Bronchial epithelial cell (primary cell): ENCODE measurements around the gene DNAJC5. TPM values are rescaled to one million over a fixed set of nuclear protein-coding genes. Genes with fewer than 3 reads are reported as not detected.
A peak's percentile ranks its signal among the peaks of the same experiment; 100 is the strongest.

Source experiments
- DNase-seq: peaks from one replicate; pipeline ENCODE4 v3.0.0-alpha.2; 2010; ENCODE audit warnings: low read depth
- FAIRE-seq: peaks from 2 replicates; lab custom pipeline; 2011; peaks lifted over from hg19 to GRCh38; lab: Jason Lieb, UNC
- H3K27me3 ChIP-seq: 2 replicates; pipeline ENCODE4 v1.5.1; 2011; ENCODE audit warnings: low read length; ENCODE audit not compliant: control insufficient read depth, insufficient read depth
- H3K36me3 ChIP-seq: 2 replicates; pipeline ENCODE4 v1.5.1; 2011; ENCODE audit warnings: low read length; ENCODE audit not compliant: control insufficient read depth, insufficient read depth
- H3K4me3 ChIP-seq: 2 replicates; pipeline ENCODE4 v1.5.1; 2011; ENCODE audit warnings: mild to moderate bottlenecking, low read depth, low read length, control low read depth
- total RNA-seq: library from RNA; depleted of rRNA; stranded (reverse); fragments of >200 nt; gene quantifications from 2 replicates; pipeline ENCODE4 v1.2.1, GENCODE V29; 2014
- TF ChIP-seq, protein P1 (sequence below): IDR thresholded peaks from 2 replicates; pipeline ENCODE4 v1.5.1; 2011; ENCODE audit warnings: mild to moderate bottlenecking, moderate library complexity, low read length, control low read depth, inconsistent platforms; ENCODE audit not compliant: insufficient read depth, severe bottlenecking

Gene DNAJC5, protein sequence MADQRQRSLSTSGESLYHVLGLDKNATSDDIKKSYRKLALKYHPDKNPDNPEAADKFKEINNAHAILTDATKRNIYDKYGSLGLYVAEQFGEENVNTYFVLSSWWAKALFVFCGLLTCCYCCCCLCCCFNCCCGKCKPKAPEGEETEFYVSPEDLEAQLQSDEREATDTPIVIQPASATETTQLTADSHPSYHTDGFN
- total RNA-seq, result 120 and 121 TPM in 2 replicates

DNA sequence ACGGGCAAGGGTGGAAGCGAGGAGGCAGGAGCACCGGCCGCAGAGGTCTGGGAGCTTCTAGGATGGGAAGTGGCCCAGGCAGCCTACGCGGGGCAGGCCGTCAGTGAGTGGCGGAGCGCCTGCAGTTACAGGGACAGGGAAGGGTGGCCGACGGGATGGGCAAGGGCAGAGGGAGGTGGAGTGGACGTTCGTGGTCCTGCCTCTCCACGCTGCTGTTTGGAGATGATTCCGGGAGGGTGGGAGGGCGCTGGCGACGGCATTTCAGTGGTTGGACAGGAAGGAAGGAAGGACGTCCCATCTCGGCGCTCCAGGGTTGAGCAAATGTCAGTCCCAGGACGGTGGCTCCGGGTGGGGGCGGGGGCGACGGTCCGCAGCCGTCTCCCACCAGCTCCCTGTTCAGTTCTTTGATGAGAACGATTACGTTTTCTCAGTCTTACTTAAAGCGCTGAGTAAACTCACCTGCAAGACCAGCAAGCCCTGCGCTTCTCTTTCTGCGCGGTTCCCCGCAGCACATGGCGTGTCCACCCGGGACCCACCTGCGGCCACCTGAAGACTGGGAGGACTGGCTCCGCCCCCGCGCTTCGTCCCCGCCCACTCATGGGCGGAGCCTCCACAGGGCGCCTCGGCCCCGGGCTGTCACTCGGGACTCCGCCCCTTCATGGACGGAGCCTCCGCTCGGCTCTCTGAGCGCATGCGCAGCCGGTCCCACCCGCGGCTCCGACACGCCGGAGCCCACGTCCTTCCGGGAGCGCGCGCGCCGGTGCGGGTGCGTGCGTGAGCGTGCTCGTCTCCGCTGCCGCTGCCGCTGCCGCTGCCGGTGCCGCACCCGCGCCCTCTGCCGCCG, at the start of gene DNAJC5:
Gene DNAJC5, plus strand, starts transcription at position 769 of the 844 bp plus-strand sequence. CDS start 33,220 bp downstream, outside the sequence.
- TF ChIP-seq, protein P1, sequence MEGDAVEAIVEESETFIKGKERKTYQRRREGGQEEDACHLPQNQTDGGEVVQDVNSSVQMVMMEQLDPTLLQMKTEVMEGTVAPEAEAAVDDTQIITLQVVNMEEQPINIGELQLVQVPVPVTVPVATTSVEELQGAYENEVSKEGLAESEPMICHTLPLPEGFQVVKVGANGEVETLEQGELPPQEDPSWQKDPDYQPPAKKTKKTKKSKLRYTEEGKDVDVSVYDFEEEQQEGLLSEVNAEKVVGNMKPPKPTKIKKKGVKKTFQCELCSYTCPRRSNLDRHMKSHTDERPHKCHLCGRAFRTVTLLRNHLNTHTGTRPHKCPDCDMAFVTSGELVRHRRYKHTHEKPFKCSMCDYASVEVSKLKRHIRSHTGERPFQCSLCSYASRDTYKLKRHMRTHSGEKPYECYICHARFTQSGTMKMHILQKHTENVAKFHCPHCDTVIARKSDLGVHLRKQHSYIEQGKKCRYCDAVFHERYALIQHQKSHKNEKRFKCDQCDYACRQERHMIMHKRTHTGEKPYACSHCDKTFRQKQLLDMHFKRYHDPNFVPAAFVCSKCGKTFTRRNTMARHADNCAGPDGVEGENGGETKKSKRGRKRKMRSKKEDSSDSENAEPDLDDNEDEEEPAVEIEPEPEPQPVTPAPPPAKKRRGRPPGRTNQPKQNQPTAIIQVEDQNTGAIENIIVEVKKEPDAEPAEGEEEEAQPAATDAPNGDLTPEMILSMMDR, result no peak
- no peak for FAIRE-seq
- Histone ChIP-seq H3K27me3 (no peaks in the 10 kb centered on the region), H3K36me3 (peaks cover 22% of the 10 kb centered on the region), H3K4me3 (peak within 1 kb of the TSS; percentile 58)
- DNase-seq, result peak; percentile 72

DNA sequence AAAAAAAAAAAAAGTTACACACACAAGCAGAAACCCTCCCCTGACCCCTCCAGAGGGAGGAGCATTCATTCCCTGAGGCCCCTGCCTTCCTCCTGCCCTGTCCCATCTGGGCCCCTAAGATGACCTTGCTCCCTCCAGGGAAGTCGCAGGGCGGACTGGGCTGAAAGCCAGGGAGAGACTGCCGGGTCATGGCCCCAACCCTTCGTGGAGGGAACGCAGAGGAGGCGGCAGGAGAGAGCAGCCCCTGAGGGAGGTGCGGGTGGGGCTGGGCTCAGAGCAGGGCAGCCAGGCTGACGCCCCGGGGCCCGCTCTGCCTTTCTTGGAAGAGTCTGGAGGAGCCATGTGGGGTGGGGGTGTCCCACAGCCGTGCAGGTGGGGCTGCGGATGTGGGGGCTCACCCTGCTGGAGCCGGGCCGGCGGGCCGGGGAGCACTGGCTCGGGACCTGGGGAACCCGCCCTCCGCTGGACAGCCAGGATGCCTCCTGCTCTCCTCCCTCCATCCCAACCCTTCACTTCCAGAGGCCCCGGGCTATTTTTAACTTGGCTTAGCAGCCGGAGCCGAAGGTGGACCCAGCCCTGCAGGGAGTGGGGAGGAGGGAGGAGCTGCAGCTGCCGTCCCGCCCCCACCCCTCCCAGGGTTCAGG, 48.7 kb upstream of the DNAJC5 start:
- no peak for FAIRE-seq
- TF ChIP-seq, protein P1, result no peak
- no peak overlapping the region for H3K4me3 ChIP-seq
- no peak for DNase-seq
- peaks cover 15% of the 10 kb centered on the region for H3K27me3 ChIP-seq
- no peaks in the 10 kb centered on the region for H3K36me3 ChIP-seq

DNA sequence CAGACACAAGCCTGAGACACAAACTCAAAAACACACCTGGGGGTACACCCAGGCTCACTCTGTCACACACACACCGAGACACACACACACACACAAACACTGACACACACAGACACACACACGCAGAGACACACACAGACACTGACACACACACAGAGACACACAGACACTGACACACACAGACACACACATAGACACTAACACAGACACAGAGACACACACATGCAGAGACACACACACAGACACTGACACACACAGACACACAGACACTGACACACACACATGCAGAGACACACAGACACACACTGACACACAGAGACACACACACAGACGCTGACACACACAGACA, 48.1 kb upstream of the DNAJC5 start:
- FAIRE-seq (no peak), DNase-seq (no peak)
- TF ChIP-seq, protein P1, result no peak
- Histone ChIP-seq H3K27me3 (peaks cover 15% of the 10 kb centered on the region), H3K4me3 (no peak overlapping the region), H3K36me3 (no peaks in the 10 kb centered on the region)

DNA sequence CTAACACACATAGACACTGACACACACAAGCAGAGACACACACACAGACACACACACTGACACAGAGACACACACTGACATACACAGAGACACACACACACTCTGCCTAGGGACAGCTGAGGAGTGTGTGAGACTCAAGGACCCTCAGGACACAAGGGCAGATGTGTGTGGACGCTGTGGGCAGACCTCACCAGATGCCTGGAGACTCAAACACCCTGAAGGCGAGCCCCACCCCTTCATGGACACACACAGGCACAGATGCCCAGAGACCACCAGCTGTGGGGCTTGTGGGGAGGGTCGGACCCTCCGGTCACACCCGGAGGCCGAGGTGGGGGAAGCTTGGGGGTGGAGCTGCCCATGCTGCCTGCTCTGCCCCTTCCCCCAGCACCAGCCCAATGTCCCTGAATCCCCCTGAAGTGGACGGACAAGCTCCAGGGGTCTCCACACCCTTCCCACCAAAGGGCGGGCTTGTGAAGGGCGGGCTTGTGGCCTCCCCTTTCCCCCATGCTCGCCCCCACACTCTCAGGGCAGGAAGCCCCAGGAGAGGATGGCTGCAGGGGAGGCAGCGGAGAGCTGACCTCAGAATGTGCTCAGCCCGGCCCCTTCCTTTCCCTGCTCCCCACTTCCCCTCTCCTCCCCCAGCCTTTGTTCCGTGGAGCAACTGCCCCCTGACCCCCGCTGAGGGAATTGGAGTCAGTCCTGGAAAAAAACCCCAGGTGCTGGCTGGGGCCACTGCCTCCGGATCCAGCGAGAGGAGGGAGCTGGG, 47.5 kb upstream of the DNAJC5 start:
- TF ChIP-seq, protein P1, result no peak
- Histone ChIP-seq H3K27me3 (peaks cover 15% of the 10 kb centered on the region), H3K36me3 (no peaks in the 10 kb centered on the region), H3K4me3 (no peak overlapping the region)
- no peak for DNase-seq
- FAIRE-seq, result no peak

DNA sequence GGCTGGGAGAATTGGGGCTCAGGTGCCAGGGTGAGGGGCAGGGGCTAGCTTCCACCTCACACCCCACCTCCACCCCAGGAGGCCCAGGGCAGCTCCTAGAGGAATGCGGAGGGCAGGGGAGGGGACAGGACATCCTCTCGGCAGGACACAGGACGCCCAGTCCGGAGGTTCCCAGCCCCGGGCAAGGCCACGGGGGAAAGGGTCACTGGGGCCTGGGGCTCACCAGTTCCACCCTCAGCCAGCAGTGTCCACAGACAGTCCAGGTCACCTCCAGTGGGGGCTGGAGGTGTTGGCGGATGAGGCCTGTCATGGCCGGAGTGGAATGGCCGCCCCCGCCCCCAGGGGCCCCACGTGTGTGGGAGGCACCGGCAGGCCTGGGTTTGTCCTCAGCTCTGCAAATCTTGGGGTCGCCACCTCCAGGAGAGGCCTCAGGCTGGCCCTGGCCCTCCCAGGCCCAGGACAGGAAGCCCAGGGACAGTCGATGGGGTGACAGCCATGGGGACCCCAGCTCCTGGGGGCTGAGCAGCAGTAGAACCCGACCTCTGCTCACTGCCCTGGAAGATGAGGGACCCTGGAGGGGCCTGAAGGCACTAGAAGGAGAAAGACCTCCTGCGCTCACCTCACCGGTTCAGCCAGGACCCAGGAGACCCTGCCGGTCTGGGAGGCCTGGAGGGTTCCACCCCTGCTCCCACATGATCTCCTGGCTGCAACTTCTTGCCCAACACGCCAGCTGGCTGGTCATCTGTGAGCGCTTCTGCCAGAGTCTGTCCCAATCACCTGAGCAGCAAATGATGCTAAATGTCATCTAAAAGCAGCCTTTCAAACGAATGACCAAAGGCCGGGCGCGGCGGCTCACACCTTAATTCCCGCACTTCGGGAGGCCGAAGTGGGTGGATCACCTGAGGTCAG, 46.7 kb upstream of the DNAJC5 start:
- no peak for FAIRE-seq
- Histone ChIP-seq H3K36me3 (no peaks in the 10 kb centered on the region), H3K4me3 (no peak overlapping the region), H3K27me3 (peaks cover 15% of the 10 kb centered on the region)
- TF ChIP-seq, protein P1, result no peak
- DNase-seq, result no peak
